22Rv1 (cell line): ENCODE results near the gene CUL3.
"Not testable (repeated sequence)": the region's sequence is repeated elsewhere in the genome, so short reads cannot be mapped to it uniquely, and the experiment has no call there.

Experiments used
- CTCF ChIP-seq: fragments of 450-650 bp; IDR thresholded peaks from 2 replicates; pipeline ENCODE4 v1.5.1; 2017; ENCODE audit warnings: mild to moderate bottlenecking
- ZFX ChIP-seq: fragments of 450-650 bp; IDR thresholded peaks from 2 replicates; pipeline ENCODE4 v1.6.1; 2017; ENCODE audit warnings: antibody characterized with exemption, borderline replicate concordance

GRCh38 chr2:224602778-224603375, 17.7 kb upstream of the CUL3 start:
- TF ChIP-seq CTCF, ZFX: not testable (repeated sequence)
